HepG2 (cell line): ENCODE measurements around the gene SKIDA1. TPM values are rescaled to one million over a fixed set of nuclear protein-coding genes. Genes with fewer than 3 reads are reported as not detected.

Source experiments
- AGO2 ChIP-seq: fragments of 200-400 bp; formaldehyde crosslinking; optimal IDR thresholded peaks from 2 replicates; pipeline ENCODE3; 2017; ENCODE audit warnings: mild to moderate bottlenecking, low read depth, low read length, moderate library complexity
- ARNT2 ChIP-seq: sonication (generic); formaldehyde crosslinking; IDR thresholded peaks from 2 replicates; pipeline ENCODE4 v1.8.0; 2022; ENCODE audit warnings: mild to moderate bottlenecking, low read depth, missing genetic modification reagents, moderate library complexity
- CHD4 ChIP-seq: fragments of 200-600 bp; sonication (generic); IDR thresholded peaks from 2 replicates; pipeline ENCODE4 v1.7.0; 2017; ENCODE audit warnings: mild to moderate bottlenecking, low read length, borderline replicate concordance
- CSRNP2 ChIP-seq: sonication (generic); formaldehyde crosslinking; conservative IDR thresholded peaks from 2 replicates; pipeline ENCODE4 v1.8.0; 2022; ENCODE audit warnings: low read depth, missing genetic modification reagents
- DMTF1 ChIP-seq: sonication (generic); formaldehyde crosslinking; IDR thresholded peaks from 2 replicates; pipeline ENCODE4 v1.4.0; 2020; ENCODE audit warnings: mild to moderate bottlenecking, missing genetic modification reagents
- FOXC1 ChIP-seq: sonication (generic); formaldehyde crosslinking; IDR thresholded peaks from 2 replicates; pipeline ENCODE4 v1.8.0; 2022; ENCODE audit warnings: mild to moderate bottlenecking, missing genetic modification reagents, borderline replicate concordance
- GATA4 ChIP-seq: sonication (generic); IDR thresholded peaks from 2 replicates; pipeline ENCODE4 v1.6.1; 2016; ENCODE audit warnings: antibody characterized with exemption, low read depth, borderline replicate concordance
- HDAC1 ChIP-seq: sonication (generic); formaldehyde crosslinking; IDR thresholded peaks from 2 replicates; pipeline ENCODE4 v1.5.1; 2020; ENCODE audit warnings: mild to moderate bottlenecking, missing genetic modification reagents
- ISL2 ChIP-seq: sonication (generic); formaldehyde crosslinking; IDR thresholded peaks from 2 replicates; pipeline ENCODE4 v1.5.0; 2020; ENCODE audit warnings: missing genetic modification reagents
- KDM4B ChIP-seq: sonication (generic); formaldehyde crosslinking; IDR thresholded peaks from 2 replicates; pipeline ENCODE4 v1.4.0; 2020; ENCODE audit warnings: missing genetic modification reagents
- MYPOP ChIP-seq: sonication (generic); formaldehyde crosslinking; IDR thresholded peaks from 2 replicates; pipeline ENCODE4 v1.8.1; 2023; ENCODE audit warnings: mild to moderate bottlenecking, moderate library complexity, missing genetic modification reagents
- NR0B2 ChIP-seq: sonication (generic); formaldehyde crosslinking; IDR thresholded peaks from 2 replicates; pipeline ENCODE4 v1.4.0; 2020; ENCODE audit warnings: mild to moderate bottlenecking, missing genetic modification reagents
- NR1H2 ChIP-seq: sonication (generic); formaldehyde crosslinking; IDR thresholded peaks from 2 replicates; pipeline ENCODE4 v1.8.1; 2022; ENCODE audit warnings: low read depth, missing genetic modification reagents, borderline replicate concordance
- ONECUT2 ChIP-seq: sonication (generic); formaldehyde crosslinking; IDR thresholded peaks from 2 replicates; pipeline ENCODE4 v1.4.0; 2020; ENCODE audit warnings: missing genetic modification reagents
- PCBP1 ChIP-seq: fragments of 200-400 bp; formaldehyde crosslinking; IDR thresholded peaks from 2 replicates; pipeline ENCODE4 v1.6.1; 2017; ENCODE audit warnings: mild to moderate bottlenecking, low read depth, low read length, borderline replicate concordance
- RCOR2 ChIP-seq: IDR thresholded peaks from 2 replicates; pipeline ENCODE4 v1.6.1; 2016; ENCODE audit warnings: missing biosample characterization, missing genetic modification reagents
- SAP130 ChIP-seq: IDR thresholded peaks from 2 replicates; pipeline ENCODE4 v1.6.1; 2016; ENCODE audit warnings: low read depth
- SPEN ChIP-seq: sonication (generic); formaldehyde crosslinking; IDR thresholded peaks from 2 replicates; pipeline ENCODE4 v1.5.1; 2020; ENCODE audit warnings: low read depth, mild to moderate bottlenecking, missing genetic modification reagents
- TARDBP ChIP-seq: sonication (generic); formaldehyde crosslinking; IDR thresholded peaks from 2 replicates; pipeline ENCODE4 v1.8.0; 2022; ENCODE audit warnings: mild to moderate bottlenecking, missing genetic modification reagents
- TBP ChIP-seq: sonication (generic); formaldehyde crosslinking; IDR thresholded peaks from 2 replicates; pipeline ENCODE4 v1.5.0; 2020; ENCODE audit warnings: missing genetic modification reagents
- THAP8 ChIP-seq: sonication (generic); formaldehyde crosslinking; IDR thresholded peaks from 2 replicates; pipeline ENCODE4 v1.5.1; 2020; ENCODE audit warnings: missing genetic modification reagents, mild to moderate bottlenecking, borderline replicate concordance
- ZMYM4 ChIP-seq: sonication (generic); formaldehyde crosslinking; IDR thresholded peaks from 2 replicates; pipeline ENCODE4 v1.8.1; 2023; ENCODE audit warnings: mild to moderate bottlenecking, missing genetic modification reagents
- ZNF629 ChIP-seq: sonication (generic); formaldehyde crosslinking; conservative IDR thresholded peaks from 2 replicates; pipeline ENCODE4 v1.5.0; 2020; ENCODE audit warnings: missing genetic modification reagents
- ZNF746 ChIP-seq: sonication (generic); formaldehyde crosslinking; IDR thresholded peaks from 2 replicates; pipeline ENCODE4 v1.8.0; 2022; ENCODE audit warnings: mild to moderate bottlenecking, missing genetic modification reagents
- ZNF879 ChIP-seq: sonication (generic); formaldehyde crosslinking; IDR thresholded peaks from 2 replicates; pipeline ENCODE4 v1.8.1; 2023; ENCODE audit warnings: missing genetic modification reagents
- polyA plus RNA-seq, 8 experiments: library from polyadenylated mRNA; depleted of rRNA in 3 of 8; stranded (reverse) in 7 of 8; unstranded in 1 of 8; fragments of >200 nt; fragmentation: Illumina TruSeq in 4 of 8; extraction: Trizol in 4 of 8; gene quantifications; 2 replicates each; pipeline versions ENCODE4 v1.2.1 to v1.2.3, GENCODE V29; 2011 to 2016; ENCODE audit warnings: low read depth in 4 of 8, missing spikeins in 1 of 8, mixed read lengths in 1 of 8; ENCODE audit not compliant: insufficient read depth in 1 of 8
- total RNA-seq, 5 experiments: library from RNA; depleted of rRNA; stranded (reverse); fragments of >200 nt; fragmentation: Illumina TruSeq; extraction: Trizol; gene quantifications; 2 replicates each; pipeline ENCODE4 v1.2.3, GENCODE V29; 2016; ENCODE audit warnings: low read depth in 1 of 5

The SKIDA1 gene
- total and polyA plus RNA-seq, 2 of the 13 experiments (the other 11 are each of a cell fraction or from before 2014, with no cell fraction given): 0.73 to 1.5 TPM

- peak; percentile 60; the same call in 1 of the 2 replicates for TF ChIP-seq HDAC1 (CRISPR knock-in tag)
- TF ChIP-seq NR1H2 (CRISPR knock-in tag): no peak; the same call in 1 of the 2 replicates
- TF ChIP-seq PCBP1: no peak; the same call in 1 of the 2 replicates
- TF ChIP-seq ONECUT2 (CRISPR knock-in tag): no peak
- no peak; the same call in none of the 2 replicates for TF ChIP-seq MYPOP
- TF ChIP-seq ISL2 (CRISPR knock-in tag): peak; percentile 6; the same call in 1 of the 2 replicates
- TF ChIP-seq ZNF629 (CRISPR knock-in tag): no peak
- TF ChIP-seq TARDBP (CRISPR knock-in tag): peak; percentile 8; the same call in 1 of the 2 replicates
- TF ChIP-seq FOXC1 (CRISPR knock-in tag): no peak
- TF ChIP-seq RCOR2: no peak
- peak; percentile 15; the same call in 1 of the 2 replicates for TF ChIP-seq ZNF879 (CRISPR knock-in tag)
- no peak; the same call in none of the 2 replicates for TF ChIP-seq ZNF746 (CRISPR knock-in tag)
- TF ChIP-seq GATA4: no peak; the same call in 1 of the 2 replicates
- peak; percentile 28; the same call in 1 of the 2 replicates for TF ChIP-seq ZMYM4 (CRISPR knock-in tag)
- no peak for TF ChIP-seq KDM4B (CRISPR knock-in tag)
- no peak for TF ChIP-seq TBP
- peak; percentile 49 for TF ChIP-seq THAP8
- TF ChIP-seq AGO2: peak; percentile 88
- peak; percentile 18 for TF ChIP-seq SAP130 (CRISPR knock-in tag)
- TF ChIP-seq CSRNP2: no peak
- no peak for TF ChIP-seq DMTF1 (CRISPR knock-in tag)
- TF ChIP-seq NR0B2 (CRISPR knock-in tag): no peak
- peak; percentile 48; the same call in 1 of the 2 replicates for TF ChIP-seq ARNT2 (CRISPR knock-in tag)
- TF ChIP-seq SPEN (CRISPR knock-in tag): peak; percentile 79
- TF ChIP-seq CHD4: no peak
Measured at GRCh38 chr10:21526188-21526859, 842 bp upstream of the SKIDA1 start (continued).
